Ureter (tissue), 1 donor: ENCODE results near the gene DPH2. TPM values are rescaled to one million over a fixed set of nuclear protein-coding genes. Genes with fewer than 3 reads are reported as not detected.

Source experiments
- DNase-seq: peaks from one replicate; pipeline ENCODE4 v3.0.0-alpha.2; 2020; ENCODE audit warnings: low spot score
- total RNA-seq: library from RNA; stranded (reverse); gene quantifications from one replicate; pipeline ENCODE4 v1.2.4, GENCODE V29; 2023
- donor health status: DM: yes; HTN: yes; CAD: no.

Gene DPH2
- total RNA-seq, 1 donor from 2014 or later: 32.2 TPM

DNA sequence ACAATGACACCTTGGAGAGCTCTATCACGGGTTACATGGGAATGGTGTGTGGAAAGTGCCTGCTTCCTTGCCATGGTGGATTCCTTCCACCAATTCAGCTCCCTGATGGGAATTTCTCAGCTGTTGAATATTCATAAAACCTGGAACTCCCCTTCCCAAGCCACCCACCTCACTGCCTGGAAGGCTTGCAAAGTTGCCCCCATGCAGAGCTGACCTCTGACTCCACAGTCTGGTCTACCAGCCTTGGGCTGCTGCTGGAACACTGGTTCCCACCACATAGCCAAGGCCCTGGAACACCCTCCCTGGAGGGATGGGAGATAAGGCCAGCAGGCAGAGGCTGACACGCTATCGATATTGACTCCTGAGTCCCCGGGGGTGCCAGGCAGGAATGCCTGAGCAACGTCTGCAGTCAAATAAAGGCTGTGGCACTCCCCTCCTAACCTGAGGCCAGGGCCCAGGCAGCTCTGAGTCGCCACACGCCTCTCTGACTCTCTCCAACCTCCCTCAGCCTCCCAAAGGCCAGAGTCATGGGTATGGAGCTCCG is 30.4 kb downstream of the DPH2 start:
- DNase-seq: no peak

DNA sequence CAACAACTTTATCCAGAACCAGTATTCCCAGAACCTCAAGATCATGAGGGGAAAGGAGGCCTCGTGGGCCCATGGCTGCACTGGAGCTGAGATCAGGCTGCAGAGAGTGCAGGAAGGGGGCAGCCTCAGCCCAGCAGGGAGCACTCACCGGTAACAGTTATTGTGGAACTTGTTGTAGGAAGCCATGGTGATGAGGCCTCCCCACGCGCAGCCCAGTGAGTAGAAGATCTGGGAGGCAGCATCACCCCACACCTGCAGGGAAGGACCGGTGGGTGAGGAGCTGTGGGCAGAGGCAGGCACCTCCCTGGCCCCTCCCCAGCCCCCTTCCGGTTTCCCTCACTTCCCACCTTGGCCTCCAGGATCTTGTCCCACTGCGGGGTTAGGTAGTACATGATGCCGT is 32.4 kb downstream of the DPH2 start:
- no peak for DNase-seq

DNA sequence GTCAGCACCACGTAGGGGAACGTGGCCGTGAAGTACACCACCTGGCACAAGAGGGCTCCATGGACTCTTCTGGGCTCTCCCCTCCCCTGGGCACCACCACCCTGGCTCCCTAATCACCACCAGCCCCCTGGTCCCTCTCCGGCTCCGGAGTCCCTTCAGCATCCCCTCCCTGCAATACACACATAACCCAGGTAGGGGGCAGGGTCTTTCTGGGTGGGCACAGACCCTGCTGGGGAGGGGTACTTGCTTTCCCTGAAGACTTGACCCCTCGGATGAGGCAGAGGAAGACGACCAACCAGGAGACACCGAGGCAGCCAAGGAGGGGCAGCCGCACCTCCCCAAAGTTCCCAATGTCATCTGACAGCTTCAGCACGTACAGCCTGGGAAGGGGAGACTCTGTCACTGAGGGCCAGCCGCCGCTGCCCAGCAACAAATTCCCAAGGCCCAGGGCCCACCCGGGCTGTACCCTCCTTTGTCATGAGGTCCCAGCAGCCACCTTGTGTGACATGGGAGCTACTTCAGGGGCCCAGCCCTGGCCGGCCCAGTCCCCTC is 32.9 kb downstream of the DPH2 start:
- DNase-seq: no peak

DNA sequence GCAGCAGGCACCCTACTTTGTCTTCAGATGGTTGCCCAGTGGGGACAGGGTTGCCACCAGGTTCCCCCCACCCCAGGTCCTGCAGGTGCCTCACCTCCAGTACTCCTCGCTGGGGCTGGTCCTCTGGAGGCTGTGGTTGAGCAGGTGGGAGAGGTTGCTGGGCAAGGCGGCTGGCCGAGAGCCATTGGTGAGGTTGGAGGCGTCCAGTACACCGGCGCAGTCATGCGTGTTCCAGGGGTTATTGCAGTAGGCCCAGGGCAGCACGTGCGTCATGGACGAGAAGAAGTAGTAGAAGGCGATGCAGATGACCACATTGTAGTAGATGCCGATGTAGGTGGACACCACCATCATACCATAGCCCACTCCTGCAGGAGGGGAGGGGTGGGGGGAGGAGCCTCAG is 38.4 kb downstream of the DPH2 start:
- no peak for DNase-seq

DNA sequence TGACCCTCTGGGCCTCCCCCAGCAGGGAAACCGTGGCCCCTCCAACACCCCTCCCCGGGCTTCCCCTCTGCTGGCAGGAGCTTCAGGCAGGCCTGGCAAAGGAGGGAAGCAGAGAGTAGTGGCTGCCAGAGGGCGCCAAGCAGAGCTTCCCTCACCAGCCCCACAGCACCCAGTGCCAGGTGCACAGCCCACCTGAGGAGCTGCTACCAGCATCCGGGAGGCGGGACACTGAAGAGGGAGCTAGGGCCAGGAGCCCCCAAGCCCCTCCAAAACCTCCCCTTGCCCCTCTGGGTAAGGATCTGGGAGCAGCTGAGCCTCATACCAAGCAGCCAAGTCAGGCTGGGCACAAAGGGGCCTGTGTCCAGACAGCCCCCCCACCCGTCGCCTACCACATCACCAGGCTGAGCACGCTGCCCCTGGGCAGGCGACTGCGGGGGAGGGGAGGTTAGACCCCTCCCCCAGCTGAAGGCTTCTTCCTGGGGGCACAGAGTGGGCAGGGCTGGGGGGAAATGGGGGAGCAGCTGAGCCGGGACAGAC is 41.2 kb downstream of the DPH2 start:
- DNase-seq: no peak

DNA sequence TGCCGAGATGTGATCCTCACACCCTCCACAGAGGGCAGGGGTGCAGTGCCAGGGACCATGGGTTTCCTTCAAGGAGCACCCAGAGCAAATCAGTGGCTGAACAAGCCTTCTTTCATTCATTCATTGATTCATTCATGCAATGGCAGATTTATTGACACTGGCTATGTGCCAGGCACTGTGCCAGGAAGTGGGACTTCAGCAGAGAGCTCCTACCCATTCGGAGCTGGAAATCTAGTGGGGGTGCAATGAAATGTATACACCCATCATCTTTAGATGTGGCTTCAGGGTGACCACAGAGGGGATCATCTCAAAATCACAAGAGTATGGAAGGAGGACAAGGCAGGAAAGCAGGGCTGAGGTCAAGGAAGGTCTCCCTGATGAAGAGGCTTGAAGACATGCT is 42.6 kb downstream of the DPH2 start:
- DNase-seq: no peak

DNA sequence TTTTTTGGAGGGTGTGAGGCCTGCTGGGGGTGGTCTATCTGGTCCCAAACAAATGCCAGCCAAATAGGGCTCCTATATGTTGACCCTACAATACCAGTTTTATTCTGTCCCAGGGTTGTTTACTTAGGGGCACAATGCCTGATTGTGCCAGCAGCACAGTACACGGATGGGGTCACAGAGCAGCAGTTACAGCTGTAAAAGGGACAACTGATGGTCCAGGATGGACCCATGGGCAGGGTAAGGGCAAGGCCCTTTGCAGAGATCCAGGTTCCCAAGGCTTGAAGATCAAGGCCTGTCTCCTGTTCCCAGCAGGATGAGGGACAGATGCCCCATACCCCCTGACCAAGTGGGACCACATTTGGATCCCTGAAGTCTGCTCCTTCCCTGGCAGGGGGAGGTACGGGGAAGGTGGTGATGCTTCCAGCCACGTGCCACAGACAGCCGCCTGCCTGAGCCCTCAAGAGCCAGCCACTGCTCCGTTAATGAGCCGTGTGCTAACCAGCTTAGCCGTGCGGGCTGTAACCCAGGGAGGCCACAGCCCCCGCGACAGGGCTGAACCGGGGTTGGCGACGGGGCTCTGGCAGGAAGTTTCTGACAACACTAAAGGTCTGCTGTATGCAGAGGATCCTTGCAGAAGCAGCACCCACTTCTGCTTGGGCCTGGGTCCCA is 43.3 kb downstream of the DPH2 start:
- no peak for DNase-seq

DNA sequence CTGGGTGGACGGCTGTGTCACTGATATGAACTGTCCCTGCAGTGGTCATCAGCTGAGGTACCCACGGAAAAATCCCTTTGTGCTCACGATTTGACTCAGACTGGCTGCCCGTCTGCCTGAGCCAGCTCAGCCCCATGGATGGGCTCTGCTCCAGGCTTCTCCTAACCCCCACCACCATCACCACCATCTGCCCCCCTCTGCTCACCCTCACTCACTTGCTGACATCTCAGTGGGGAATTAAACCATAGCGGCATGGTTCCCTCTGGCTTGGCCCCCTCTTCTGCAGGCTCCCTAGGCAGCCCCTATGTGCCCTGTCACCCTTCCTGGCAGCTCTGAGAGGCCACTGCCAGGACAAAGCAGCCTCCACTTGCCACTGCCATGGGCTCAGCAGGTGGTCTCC is 44.1 kb downstream of the DPH2 start:
- DNase-seq: no peak

DNA sequence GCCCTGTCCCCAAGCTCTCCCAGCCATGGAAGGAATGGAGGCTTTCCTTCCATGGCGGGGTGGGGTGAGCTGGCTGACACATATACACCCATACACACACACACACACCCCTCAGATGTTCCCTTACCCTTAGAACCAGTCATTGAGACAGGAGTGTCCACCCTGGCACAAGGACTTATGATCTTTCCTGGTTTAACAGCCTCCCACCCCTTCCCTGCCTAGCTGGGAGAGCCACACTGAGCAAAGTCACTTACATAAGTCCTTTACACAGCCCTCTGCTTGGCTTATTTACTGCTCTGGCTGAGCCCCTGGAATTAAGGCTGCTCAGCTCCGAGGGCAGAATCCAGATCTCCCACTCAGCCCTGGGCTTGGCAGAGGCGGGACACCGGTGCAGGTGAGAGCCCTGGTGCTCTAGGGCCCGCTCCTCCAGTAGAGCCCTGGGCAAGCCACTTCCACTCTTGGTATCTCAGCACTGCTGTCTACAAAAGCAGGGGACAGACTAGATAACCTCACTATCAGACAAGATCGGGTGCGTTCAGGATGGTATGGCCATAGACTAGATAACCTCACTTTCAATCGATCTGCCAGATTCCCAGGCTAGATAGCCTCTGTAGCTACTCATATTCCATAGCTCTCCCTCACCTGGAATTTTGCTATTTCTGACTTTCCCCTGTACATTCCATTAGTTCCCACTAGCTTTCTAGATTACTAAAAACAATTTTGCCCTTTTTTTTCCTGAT is 44.7 kb downstream of the DPH2 start:
- DNase-seq: no peak

DNA sequence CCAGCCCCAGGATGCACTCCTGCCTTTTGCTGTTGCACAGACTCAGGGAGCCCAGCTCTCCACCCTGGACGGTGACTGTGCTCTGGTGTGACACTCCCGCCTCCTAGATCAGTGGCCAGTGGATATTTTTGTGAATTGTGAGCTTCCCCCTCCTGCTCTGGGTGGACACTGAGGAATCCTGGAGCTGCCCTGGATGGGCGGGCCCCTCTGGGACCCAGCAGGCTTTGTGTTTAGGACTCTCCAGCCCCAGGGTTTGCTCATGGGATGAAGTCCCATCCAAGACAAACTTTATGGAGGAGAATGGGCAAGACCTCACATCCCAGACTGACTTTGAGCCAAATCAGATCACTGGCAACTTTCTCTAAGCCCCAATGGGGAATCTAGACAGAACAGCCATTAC is 45.4 kb downstream of the DPH2 start:
- no peak for DNase-seq

DNA sequence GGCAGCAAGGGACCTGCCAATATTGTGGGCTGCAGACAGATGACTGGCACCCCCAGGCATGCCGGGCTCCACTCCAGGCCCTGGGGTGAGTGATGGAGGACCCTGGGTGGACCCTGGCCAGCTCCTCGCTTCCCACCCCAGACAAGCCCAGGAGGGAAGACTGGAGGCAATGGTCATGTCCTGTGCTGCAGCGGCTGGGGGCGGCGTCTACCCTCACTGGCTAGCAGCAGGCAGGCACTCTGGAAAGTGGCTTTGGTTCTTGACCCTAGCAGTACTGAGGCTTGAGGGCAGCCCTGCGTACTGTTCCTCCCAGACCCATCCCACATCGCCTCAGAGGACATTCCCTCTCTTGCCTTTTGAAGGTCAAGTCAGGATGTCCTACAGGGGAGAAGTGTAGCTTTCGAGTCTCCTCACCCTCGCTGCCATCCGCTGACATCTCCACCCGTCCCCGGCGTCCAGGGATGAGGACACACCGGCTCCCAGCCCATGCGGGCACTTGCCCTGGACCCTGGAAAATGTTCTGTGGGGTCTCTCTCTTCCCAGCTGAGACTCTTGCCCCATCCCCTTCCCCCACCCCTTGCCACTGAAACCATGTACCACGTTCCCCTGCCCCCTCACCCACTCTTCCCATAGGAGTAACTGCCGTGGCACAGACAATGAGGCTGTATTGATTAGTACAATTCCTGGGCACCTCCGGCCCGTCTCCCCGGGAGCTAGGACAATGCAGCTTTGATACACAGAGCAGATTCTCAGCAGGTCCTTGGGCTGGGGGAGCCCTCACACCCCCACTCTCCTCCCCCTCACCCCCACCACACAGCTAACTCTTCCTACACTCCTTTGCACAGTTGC is 46.5 kb downstream of the DPH2 start:
- no peak for DNase-seq

DNA sequence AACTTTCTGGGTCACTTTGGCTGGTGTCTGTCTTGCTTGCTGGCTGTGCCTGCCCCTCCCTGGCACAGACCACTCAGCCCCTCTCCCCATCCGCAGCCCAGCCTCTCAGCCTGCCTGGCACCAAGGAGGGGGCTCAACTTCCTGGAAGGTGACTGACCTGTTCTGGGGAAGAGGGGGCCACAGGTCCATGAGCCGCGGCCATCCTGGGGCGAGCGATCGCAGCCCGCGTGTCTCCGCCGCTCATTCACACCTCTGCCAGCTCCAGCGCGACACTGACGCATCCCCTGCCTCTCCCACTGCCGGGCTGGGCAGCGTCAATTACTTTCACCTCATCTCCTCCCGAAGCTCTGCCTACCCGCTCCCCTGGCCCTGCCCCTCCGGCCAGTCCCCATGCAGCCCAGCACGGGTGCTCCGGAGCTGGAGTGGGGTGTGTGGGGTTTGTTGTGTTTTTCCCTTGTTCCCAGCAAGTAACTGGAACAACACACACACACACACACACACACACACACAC is 47.1 kb downstream of the DPH2 start:
- DNase-seq: no peak

DNA sequence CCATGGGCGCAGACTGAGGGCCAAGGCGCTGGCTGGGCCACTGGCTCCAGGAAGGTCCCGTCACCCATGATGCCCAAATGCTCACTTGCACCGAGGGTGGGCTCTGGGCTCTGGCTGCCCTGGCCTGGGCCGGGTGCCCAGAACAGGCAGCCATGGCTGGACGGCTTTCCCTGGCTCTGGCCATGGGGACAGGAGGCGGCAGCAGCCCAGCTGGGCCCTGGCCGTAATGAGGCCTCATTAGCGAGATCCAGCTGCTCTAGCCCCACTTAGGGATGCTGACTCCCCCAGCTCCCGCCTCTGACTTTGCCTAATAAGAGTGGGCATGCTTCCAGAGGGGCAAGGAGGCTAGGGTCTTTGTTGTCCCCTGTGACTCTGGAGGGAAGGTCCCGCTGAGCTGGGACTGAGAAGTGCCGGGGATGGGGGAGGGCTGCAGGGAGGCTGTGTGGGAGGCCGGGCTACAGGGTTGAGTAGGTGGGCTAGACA is 49.7 kb downstream of the DPH2 start:
- DNase-seq: no peak

DNA sequence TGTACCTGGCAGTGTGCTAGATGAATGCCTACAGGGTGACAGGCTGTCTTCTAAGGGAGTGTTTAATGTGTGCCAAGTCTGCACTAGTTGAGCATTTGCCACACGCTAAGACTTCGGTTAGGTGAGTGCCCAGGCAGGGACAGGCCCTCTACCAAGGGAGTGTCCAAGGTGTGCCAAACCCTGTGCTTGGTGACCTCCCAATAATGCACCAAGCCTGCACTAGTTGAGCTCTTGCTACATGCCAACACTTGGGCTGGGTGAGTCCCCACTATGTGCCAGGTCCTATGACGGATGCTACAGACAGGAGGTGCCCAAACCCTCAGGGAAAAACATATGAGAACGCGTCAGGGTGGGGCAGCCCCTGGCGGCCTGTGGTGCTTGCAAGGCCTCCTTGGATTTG is 50.7 kb downstream of the DPH2 start:
- no peak for DNase-seq

DNA sequence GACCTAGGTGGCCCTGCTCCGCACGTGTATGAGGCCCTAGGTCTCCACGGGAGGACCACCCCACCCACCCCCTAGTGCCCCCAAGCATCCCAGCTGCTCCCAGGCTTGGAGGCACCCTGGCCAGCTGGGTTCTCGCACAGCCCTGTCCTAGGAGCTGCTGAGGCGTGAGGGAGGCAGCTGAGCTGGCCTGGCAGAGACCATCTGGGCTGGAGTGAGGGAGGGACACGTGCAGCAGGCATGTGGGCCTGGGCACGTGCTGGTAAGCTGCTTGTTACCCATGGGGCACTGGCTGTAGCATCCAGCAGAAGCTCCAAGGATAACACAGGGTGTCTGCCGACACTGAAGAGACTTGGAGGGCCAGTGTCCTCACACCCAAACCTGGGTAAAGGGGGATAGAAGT is 51.3 kb downstream of the DPH2 start:
- no peak for DNase-seq

DNA sequence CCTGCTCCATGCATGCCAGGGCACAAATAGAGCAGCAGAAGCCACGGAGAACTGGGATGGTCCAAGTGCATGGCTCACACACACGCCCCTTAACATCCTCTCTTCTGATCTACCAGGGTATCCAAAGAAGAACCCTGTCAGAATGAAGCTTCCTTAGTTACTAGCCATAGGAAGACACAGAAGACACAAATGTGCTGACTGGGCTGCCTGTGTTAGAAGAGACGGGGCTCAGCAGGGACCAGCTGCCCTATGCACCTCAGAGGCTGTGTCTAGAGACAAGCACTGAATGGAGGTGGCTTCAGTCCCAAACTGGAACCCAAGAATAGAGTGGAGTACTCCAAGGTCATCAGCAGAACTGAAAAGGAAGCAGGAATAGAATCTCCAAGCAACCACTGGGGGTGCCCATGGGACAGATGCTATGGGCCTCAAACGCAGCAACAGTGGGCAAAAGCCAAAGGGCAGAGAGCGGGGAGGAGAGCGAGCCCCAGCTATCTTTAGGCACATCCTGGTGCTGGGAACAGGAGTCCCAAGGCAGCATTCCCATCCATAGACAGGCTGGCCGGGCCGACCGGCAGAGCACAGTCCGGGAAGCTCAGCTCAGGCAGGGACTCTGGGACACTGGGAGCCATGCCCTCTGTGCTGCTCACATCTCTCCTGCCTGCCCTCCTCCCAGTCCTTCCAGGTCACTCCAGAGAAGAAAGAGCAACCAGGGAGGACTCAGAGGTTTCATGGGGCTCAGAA is 51.9 kb downstream of the DPH2 start:
- DNase-seq: no peak
